ENCODE results near the gene TMEM101.
"Not testable (repeated sequence)": the region's sequence is repeated elsewhere in the genome, so short reads cannot be mapped to it uniquely, and the experiment has no call there.

DNA sequence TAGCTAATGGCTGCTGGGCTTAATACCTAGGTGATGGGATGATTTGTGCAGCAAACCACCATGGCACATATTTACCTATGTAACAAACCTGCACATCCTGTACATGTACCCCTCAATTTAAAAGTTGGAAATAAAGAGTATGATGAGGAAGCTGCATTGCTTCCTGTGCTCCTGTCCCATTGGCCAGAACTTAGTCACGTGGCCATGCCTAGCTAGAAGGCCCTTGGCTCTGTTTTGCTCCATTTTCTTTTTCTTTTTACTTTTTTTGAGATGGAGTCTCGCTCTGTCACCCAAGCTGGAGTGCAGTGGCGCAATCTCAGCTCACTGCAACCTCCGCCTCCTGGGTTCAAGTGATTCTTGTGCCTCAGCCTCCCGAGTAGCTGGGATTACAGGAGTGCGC is 53.5 kb downstream of the TMEM101 start:
- not testable (repeated sequence) for TF ChIP-seq POLR2A, POLR2AphosphoS5 (IDR thresholded peaks at IDR 0.05; ENCODE audit: low read depth, low read length)

Measured in GM12892 (cell line).